Body of pancreas (tissue), 4 donors: ENCODE data around the gene LDHB.

Experiments
- POLR2A ChIP-seq, 3 donors: fragments of 450-650 bp; IDR thresholded peaks; one replicate each; pipeline ENCODE4 v1.6.1; 2016; ENCODE audit warnings: antibody characterized with exemption in 3 of 3, mild to moderate bottlenecking in 2 of 3
- TF ChIP-seq, protein P1 (sequence below), 7 experiments: fragments of 450-650 bp in 4 of 7; fragments of 200-600 bp in 3 of 7; sonication (generic) in 3 of 7; IDR thresholded peaks; one replicate each; pipeline ENCODE4 v1.5.1; 2016 to 2019; ENCODE audit warnings: antibody characterized with exemption in 7 of 7

DNA sequence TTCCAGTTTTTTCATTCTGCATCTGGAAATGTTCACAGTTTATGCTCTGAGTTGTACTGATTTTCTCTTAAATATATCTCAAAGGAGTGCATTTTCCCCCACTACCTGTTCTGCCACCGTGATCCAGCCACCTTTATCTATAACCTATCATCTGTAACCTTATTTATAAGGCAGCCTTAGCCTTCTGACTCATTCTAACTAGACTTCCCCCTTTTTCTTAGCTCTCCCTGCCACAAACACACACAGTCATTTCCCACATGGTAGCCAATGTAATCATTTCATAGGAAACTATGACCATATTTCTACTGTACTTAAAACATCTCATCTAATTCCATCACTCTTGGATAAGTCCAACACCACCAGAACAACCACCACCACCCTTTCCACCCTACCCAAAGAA lies 42.2 kb downstream of the LDHB start:
- TF ChIP-seq, protein P1, sequence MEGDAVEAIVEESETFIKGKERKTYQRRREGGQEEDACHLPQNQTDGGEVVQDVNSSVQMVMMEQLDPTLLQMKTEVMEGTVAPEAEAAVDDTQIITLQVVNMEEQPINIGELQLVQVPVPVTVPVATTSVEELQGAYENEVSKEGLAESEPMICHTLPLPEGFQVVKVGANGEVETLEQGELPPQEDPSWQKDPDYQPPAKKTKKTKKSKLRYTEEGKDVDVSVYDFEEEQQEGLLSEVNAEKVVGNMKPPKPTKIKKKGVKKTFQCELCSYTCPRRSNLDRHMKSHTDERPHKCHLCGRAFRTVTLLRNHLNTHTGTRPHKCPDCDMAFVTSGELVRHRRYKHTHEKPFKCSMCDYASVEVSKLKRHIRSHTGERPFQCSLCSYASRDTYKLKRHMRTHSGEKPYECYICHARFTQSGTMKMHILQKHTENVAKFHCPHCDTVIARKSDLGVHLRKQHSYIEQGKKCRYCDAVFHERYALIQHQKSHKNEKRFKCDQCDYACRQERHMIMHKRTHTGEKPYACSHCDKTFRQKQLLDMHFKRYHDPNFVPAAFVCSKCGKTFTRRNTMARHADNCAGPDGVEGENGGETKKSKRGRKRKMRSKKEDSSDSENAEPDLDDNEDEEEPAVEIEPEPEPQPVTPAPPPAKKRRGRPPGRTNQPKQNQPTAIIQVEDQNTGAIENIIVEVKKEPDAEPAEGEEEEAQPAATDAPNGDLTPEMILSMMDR (IDR thresholded peaks at IDR 0.05), result no peak
- no peak for TF ChIP-seq POLR2A (IDR thresholded peaks at IDR 0.05)
